Measurements from ENCODE around the gene CLDN14. TPM values are rescaled to one million over a fixed set of nuclear protein-coding genes. Genes with fewer than 3 reads are reported as not detected.

CLDN14 gene
- total RNA-seq, 1 donor from 2014 or later, result 0.58 TPM

DNA sequence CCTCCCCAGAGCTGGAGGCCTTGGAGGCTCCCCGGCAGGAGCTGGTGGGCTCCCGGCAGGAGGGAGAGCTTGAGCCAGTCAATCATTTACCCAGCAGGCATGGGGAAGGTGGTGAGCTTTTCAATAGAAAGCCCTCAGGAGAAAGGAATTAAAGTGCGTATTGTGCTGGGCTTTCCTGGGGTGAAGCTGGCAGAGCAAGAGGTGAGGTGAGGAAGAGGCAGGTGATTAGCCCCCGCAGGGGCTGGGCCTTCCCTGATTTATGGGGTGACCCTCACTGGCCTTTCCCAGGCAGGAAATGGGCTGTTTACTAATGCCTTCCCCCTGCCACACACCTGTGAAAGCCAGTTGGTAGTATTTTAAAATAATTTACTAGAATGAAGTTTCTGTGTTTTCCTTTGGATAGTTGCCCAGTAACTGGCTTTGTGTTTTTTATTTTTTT lies 25.8 kb downstream of the CLDN14 start:
- DNase-seq, result no peak
- ATAC-seq (ENCODE audit: low read depth), result no peak
- Mint-ChIP-seq H3K27ac (no peak overlapping the region), H3K9me3 (no peaks in the 10 kb centered on the region), H3K4me1 (no peaks in the 10 kb centered on the region), H3K36me3 (ENCODE audit: low read depth) (no peaks in the 10 kb centered on the region), H3K27me3 (peaks cover 5% of the 10 kb centered on the region), H3K4me3 (no peak overlapping the region)
- POLR2A ChIA-PET, result no interaction called here
- intact Hi-C loops (cut with micrococcal nuclease), result no loop called here
- TF ChIP-seq, protein P1, sequence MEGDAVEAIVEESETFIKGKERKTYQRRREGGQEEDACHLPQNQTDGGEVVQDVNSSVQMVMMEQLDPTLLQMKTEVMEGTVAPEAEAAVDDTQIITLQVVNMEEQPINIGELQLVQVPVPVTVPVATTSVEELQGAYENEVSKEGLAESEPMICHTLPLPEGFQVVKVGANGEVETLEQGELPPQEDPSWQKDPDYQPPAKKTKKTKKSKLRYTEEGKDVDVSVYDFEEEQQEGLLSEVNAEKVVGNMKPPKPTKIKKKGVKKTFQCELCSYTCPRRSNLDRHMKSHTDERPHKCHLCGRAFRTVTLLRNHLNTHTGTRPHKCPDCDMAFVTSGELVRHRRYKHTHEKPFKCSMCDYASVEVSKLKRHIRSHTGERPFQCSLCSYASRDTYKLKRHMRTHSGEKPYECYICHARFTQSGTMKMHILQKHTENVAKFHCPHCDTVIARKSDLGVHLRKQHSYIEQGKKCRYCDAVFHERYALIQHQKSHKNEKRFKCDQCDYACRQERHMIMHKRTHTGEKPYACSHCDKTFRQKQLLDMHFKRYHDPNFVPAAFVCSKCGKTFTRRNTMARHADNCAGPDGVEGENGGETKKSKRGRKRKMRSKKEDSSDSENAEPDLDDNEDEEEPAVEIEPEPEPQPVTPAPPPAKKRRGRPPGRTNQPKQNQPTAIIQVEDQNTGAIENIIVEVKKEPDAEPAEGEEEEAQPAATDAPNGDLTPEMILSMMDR (IDR thresholded peaks at IDR 0.05), result no peak
- CTCF ChIA-PET, result no interaction called here

DNA sequence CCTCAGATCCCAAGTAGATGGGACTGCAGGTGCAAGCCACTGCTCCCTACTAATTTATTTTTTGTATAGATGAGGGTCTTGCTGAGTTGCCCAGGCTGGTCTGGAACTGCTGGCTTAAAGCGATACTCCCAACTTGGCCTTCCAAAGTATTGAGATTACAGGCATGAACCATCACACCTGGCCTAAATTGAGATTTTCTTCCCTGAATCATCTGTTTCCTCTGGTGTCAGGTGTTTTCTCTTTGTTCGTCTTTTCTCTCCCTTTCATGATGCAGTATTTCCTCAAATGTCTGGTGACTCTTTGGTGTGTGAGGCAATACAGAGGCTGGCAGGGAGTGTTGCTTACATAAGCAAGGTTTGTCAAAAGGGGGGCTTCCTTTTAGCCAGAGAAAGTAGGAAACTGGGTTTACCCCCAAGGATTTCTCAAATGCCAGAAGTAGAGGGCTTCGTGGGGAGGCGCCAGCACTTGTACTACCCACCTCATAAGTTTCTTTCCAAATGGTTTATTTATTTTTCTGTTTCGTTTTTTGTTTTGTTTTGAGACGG lies 27.6 kb downstream of the CLDN14 start:
- no peaks in the 10 kb centered on the region for H3K36me3 Mint-ChIP-seq (ENCODE audit: low read depth)
- no peaks in the 10 kb centered on the region for H3K4me1 Mint-ChIP-seq
- no peak overlapping the region for H3K27ac Mint-ChIP-seq
- no peaks in the 10 kb centered on the region for H3K9me3 Mint-ChIP-seq
- DNase-seq, result no peak
- peaks cover 5% of the 10 kb centered on the region for H3K27me3 Mint-ChIP-seq
- CTCF ChIA-PET, result no interaction called here
- TF ChIP-seq, protein P1 (IDR thresholded peaks at IDR 0.05), result no peak
- no peak overlapping the region for H3K4me3 Mint-ChIP-seq
- intact Hi-C loops (cut with micrococcal nuclease), result no loop called here
- POLR2A ChIA-PET, result no interaction called here
- ATAC-seq (ENCODE audit: low read depth), result no peak

DNA sequence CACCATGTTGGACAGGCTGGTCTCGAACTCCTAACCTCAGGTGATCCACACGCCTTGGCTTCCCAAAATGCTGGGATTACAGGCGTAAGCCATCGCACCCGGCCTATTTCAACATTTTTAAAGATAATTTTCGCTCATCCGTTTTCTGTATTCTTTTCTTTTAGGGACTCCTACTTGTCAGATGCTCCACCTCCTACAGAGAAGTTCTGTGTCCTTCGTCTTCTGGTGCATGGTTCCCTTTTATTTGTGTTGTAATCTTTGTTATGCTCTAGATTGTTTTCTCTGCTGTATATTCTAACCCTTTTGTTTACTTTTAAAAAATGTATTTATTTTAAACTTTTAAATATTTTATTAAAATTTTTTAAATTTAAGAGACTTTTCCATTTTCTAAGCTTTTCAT lies 28.4 kb downstream of the CLDN14 start:
- H3K27ac Mint-ChIP-seq, result no peak overlapping the region
- TF ChIP-seq, protein P1 (IDR thresholded peaks at IDR 0.05), result no peak
- DNase-seq (no peak), ATAC-seq (ENCODE audit: low read depth) (no peak)
- H3K9me3 Mint-ChIP-seq, result no peaks in the 10 kb centered on the region
- ChIA-PET CTCF (no interaction called here), POLR2A (no interaction called here)
- peaks cover 5% of the 10 kb centered on the region for H3K27me3 Mint-ChIP-seq
- no peaks in the 10 kb centered on the region for H3K4me1 Mint-ChIP-seq
- intact Hi-C loops (cut with micrococcal nuclease), result no loop called here
- H3K4me3 Mint-ChIP-seq, result no peak overlapping the region
- H3K36me3 Mint-ChIP-seq (ENCODE audit: low read depth), result no peaks in the 10 kb centered on the region

DNA sequence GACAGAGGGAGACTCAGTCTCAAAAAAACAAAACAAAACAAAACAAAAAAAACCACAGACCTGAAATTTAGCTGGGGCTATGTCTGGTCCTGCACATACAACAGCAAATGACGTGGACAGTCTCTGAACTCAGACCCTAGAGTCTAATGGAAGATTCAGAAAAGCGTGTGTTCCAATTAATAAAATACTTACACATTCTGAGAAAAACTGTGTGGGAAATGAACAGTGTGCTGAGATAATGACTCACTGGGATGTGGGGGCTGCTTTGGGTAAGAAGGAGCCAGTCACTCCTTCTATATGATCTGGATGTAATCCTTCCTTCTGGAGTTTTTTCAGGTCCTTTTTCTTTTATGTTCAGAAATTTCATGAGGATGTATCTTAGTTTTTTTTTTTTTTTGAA lies 29.4 kb downstream of the CLDN14 start:
- Mint-ChIP-seq H3K27ac (no peak overlapping the region), H3K27me3 (peaks cover 5% of the 10 kb centered on the region), H3K4me3 (no peak overlapping the region)

DNA sequence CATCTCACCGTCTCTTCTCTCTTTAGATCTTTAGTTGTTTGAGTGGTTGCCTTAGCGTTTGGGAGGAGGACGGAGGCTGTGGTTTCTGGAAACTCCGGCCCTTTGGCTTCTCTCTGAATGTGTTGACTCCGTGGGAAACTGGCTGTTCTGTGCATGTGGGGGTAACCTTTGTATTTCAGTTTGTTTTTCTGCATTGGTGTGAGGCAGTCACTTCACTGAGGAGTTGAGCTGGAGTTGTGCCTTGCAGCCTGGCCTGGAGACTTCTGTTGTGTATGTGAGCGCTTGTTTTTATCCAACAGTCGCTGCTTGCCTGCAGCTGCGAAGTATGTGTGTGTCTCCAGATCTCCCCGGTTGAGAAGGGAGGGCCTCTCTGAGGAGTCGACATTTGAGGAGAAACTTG lies 33.6 kb downstream of the CLDN14 start:
- TF ChIP-seq, protein P1 (IDR thresholded peaks at IDR 0.05), result no peak
- ChIA-PET CTCF (no interaction called here), POLR2A (no interaction called here)
- DNase-seq (no peak), ATAC-seq (ENCODE audit: low read depth) (no peak)
- intact Hi-C loops (cut with micrococcal nuclease), result no loop called here
- H3K4me3 Mint-ChIP-seq, result no peak overlapping the region
- H3K27me3 Mint-ChIP-seq, result no peaks in the 10 kb centered on the region
- H3K4me1 Mint-ChIP-seq, result no peaks in the 10 kb centered on the region
- H3K9me3 Mint-ChIP-seq, result no peaks in the 10 kb centered on the region
- no peak overlapping the region for H3K27ac Mint-ChIP-seq
- H3K36me3 Mint-ChIP-seq (ENCODE audit: low read depth), result no peaks in the 10 kb centered on the region

More for the DNA sequence above, 29.4 kb downstream of the CLDN14 start:
- intact Hi-C loops (cut with micrococcal nuclease), result no loop called here
- ATAC-seq (ENCODE audit: low read depth) (no peak), DNase-seq (no peak)
- ChIA-PET CTCF (no interaction called here), POLR2A (no interaction called here)
- Mint-ChIP-seq H3K9me3 (no peaks in the 10 kb centered on the region), H3K36me3 (ENCODE audit: low read depth) (no peaks in the 10 kb centered on the region), H3K4me1 (no peaks in the 10 kb centered on the region)
- TF ChIP-seq, protein P1 (IDR thresholded peaks at IDR 0.05), result no peak

All from activated B cell treated with CpG ODN at 0.5 μM for 24 hours (primary cell).